ENCODE results near the gene ADM2.

ADM2 gene

GRCh38 chr22:50535113-50535512, 53.8 kb downstream of the ADM2 start:
- Mint-ChIP-seq H3K27me3 (ENCODE audit: low read depth) (peaks cover 51% of the 10 kb centered on the region), H3K9me3 (no peaks in the 10 kb centered on the region), H3K4me3 (no peak overlapping the region), H3K27ac (no peak overlapping the region), H3K4me1 (peaks cover 23% of the 10 kb centered on the region), H3K36me3 (ENCODE audit: low read depth) (no peaks in the 10 kb centered on the region)
- no peak for TF ChIP-seq CTCF (IDR thresholded peaks at IDR 0.05; ENCODE audit: unreplicated experiment in 3 of 3)

All from nephron (organoid).